ENCODE measurements around the gene S1PR3.

S1PR3 gene

DNA sequence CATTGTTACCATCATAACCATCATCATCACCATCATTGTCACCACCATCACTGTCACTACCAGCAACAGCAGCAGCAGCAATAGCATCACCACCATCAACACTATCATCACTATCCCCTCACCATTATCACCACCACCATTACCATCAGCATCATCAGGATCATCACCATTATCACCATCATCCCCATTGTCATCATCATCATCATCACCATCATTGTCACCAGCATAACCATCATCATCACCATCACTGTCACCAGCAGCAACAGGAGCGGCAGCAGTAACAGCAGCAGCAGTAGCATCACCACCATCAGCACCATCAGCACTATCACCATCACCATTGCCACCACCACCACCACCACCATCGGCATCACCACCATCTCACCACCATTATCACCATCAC, 48.4 kb downstream of the S1PR3 start:
- no peak for DNase-seq

DNA sequence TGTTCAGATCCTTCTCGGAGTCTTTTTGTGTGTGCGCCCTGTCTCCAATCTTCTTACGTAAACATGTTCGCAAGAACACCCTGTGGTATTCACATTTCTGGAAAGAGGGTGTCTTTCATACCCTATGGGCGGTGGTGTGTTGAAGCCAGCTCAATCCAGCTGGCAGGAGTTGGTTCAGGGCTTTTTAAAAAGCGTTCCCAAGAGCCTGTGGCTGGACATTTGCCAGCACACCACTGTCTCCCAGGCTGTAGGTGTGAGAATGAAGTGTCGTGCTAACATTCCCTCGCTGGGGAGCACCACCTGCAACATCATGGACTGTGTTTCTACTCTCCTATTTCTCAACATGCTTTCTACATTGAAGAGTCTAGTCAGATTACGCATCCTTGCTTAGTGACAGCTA, 51.7 kb downstream of the S1PR3 start:
- no peak for DNase-seq

GRCh38 chr9:89044104-89044503, 52.8 kb downstream of the S1PR3 start:
- no peak for DNase-seq

- no peak for DNase-seq
Measured at GRCh38 chr9:89044881-89045280, 53.6 kb downstream of the S1PR3 start.

GRCh38 chr9:89046832-89047231, 55.6 kb downstream of the S1PR3 start:
- DNase-seq, result no peak

DNA sequence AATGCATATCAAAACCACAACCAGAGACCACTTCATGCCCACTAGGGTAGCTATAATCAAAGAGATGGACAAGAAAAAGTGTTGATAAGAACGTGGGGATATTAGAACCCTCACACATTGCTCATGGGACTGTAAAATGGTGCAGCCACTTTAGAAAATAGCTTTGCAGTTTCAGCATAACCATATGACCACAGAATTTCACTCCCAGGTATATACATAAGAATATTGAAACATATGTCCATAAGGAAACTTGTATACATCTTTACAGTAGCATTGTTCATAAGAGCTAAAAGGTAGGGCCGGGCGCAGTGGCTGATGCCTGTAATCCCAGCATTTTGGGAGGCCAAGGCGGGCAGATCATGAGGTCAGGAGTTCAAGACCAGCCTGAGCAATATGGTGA, 56.4 kb downstream of the S1PR3 start:
- no peak for DNase-seq

GRCh38 chr9:89048616-89049015, 57.3 kb downstream of the S1PR3 start:
- no peak for DNase-seq

DNA sequence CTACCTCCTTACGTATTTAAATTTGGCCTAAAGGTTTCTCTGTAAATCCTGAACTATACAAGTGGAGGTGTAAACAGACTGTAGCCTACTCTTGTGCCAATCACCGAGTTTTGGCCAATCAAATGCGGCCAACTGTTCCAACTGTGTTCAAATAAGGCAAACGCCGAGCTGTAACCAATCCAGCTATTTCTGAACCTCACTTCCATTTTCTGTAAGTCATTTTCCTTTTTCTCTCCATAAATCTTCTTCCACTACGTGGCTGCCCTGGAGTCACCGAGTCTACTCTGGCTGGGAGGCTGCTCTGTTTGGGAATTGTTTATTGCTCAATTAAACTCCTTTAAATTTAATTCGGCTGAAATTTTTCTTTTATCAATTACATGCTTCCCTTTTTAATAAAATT, 58.4 kb downstream of the S1PR3 start:
- no peak for DNase-seq

DNA sequence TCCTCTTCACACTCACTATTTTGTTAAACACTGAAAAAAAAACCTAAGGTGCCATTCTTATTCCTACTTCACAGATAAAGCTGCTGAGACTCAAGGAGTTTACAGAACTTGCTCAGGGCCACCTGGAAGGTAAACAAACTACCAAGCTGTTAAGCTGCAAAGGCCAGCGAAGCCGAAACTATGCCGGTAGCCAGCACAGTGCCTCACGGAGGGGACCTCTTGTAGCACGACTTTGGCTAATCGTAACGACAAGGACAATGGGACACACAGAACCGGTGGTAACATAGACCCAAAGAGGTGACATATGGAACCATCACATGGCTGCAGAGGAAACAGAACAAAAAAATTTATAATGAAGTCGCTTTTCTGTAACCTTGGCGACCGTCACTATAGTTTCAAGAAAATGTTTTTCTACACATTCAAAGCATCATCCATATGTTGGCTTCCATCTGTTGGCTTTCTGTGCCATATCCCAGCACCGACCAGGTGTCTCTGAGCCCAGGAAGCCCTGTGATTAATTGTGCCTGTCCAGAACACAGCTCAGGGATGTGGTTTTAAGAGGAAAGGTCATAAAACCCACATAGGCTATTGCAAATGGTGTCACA, 60.3 kb downstream of the S1PR3 start:
- no peak for DNase-seq

- no peak for DNase-seq
Measured at GRCh38 chr9:89052470-89053097, 61.3 kb downstream of the S1PR3 start.

- no peak for DNase-seq
Measured at GRCh38 chr9:89053301-89053700, 62.0 kb downstream of the S1PR3 start.
